ENCODE data around the gene DIPK1C. TPM values are rescaled to one million over a fixed set of nuclear protein-coding genes. Genes with fewer than 3 reads are reported as not detected.

DIPK1C gene
- total RNA-seq, 1 donor from 2014 or later, result not detected

- peak; percentile 76 for TF ChIP-seq CTCF (IDR thresholded peaks at IDR 0.05)
- DNase-seq (ENCODE audit: low spot score), result no peak
- Mint-ChIP-seq H3K27ac (ENCODE audit: unreplicated experiment) (no peak overlapping the region), H3K4me3 (ENCODE audit: unreplicated experiment) (no peak overlapping the region), H3K36me3 (ENCODE audit: low read depth) (no peaks in the 10 kb centered on the region), H3K9me3 (ENCODE audit: low read depth) (no peaks in the 10 kb centered on the region), H3K4me1 (ENCODE audit: low read depth) (no peaks in the 10 kb centered on the region), H3K27me3 (ENCODE audit: low read depth) (no peaks in the 10 kb centered on the region)
Measured at GRCh38 chr18:74476140-74476539, 19.0 kb upstream of the DIPK1C start.

GRCh38 chr18:74473976-74474640 is 17.0 kb upstream of the DIPK1C start:
- no peak for DNase-seq (ENCODE audit: low spot score)
- peaks cover 6% of the 10 kb centered on the region for H3K9me3 Mint-ChIP-seq (ENCODE audit: low read depth)
- no peak overlapping the region for H3K4me3 Mint-ChIP-seq (ENCODE audit: unreplicated experiment)
- no peaks in the 10 kb centered on the region for H3K27me3 Mint-ChIP-seq (ENCODE audit: low read depth)
- no peaks in the 10 kb centered on the region for H3K36me3 Mint-ChIP-seq (ENCODE audit: low read depth)
- H3K4me1 Mint-ChIP-seq (ENCODE audit: low read depth), result no peaks in the 10 kb centered on the region
- no peak for TF ChIP-seq CTCF (IDR thresholded peaks at IDR 0.05)
- H3K27ac Mint-ChIP-seq (ENCODE audit: unreplicated experiment), result no peak overlapping the region

- H3K27ac Mint-ChIP-seq (ENCODE audit: unreplicated experiment), result no peak overlapping the region
- no peaks in the 10 kb centered on the region for H3K4me1 Mint-ChIP-seq (ENCODE audit: low read depth)
Measured at GRCh38 chr18:74472312-74472711, 15.2 kb upstream of the DIPK1C start.

GRCh38 chr18:74468547-74469061 is 11.5 kb upstream of the DIPK1C start:
- H3K27me3 Mint-ChIP-seq (ENCODE audit: low read depth), result peaks cover 12% of the 10 kb centered on the region

More at GRCh38 chr18:74472312-74472711, 15.2 kb upstream of the DIPK1C start:
- no peak for TF ChIP-seq CTCF (IDR thresholded peaks at IDR 0.05)
- Mint-ChIP-seq H3K4me3 (ENCODE audit: unreplicated experiment) (no peak overlapping the region), H3K27me3 (ENCODE audit: low read depth) (peaks cover 3% of the 10 kb centered on the region), H3K9me3 (ENCODE audit: low read depth) (peaks cover 6% of the 10 kb centered on the region), H3K36me3 (ENCODE audit: low read depth) (no peaks in the 10 kb centered on the region)
- no peak for DNase-seq (ENCODE audit: low spot score)

GRCh38 chr18:74465775-74466174 is 8.7 kb upstream of the DIPK1C start:
- H3K27me3 Mint-ChIP-seq (ENCODE audit: low read depth), result peaks cover 13% of the 10 kb centered on the region
- H3K4me1 Mint-ChIP-seq (ENCODE audit: low read depth), result no peaks in the 10 kb centered on the region
- no peak for DNase-seq (ENCODE audit: low spot score)
- no peak overlapping the region for H3K27ac Mint-ChIP-seq (ENCODE audit: unreplicated experiment)
- H3K36me3 Mint-ChIP-seq (ENCODE audit: low read depth), result no peaks in the 10 kb centered on the region
- no peak overlapping the region for H3K4me3 Mint-ChIP-seq (ENCODE audit: unreplicated experiment)
- peaks cover 6% of the 10 kb centered on the region for H3K9me3 Mint-ChIP-seq (ENCODE audit: low read depth)
- no peak for TF ChIP-seq CTCF (IDR thresholded peaks at IDR 0.05)

More at GRCh38 chr18:74468547-74469061, 11.5 kb upstream of the DIPK1C start:
- H3K9me3 Mint-ChIP-seq (ENCODE audit: low read depth), result peaks cover 6% of the 10 kb centered on the region
- no peaks in the 10 kb centered on the region for H3K36me3 Mint-ChIP-seq (ENCODE audit: low read depth)
- H3K27ac Mint-ChIP-seq (ENCODE audit: unreplicated experiment), result no peak overlapping the region
- no peaks in the 10 kb centered on the region for H3K4me1 Mint-ChIP-seq (ENCODE audit: low read depth)
- no peak for DNase-seq (ENCODE audit: low spot score)
- no peak for TF ChIP-seq CTCF (IDR thresholded peaks at IDR 0.05)
- no peak overlapping the region for H3K4me3 Mint-ChIP-seq (ENCODE audit: unreplicated experiment)
